ENCODE results near the gene PRMT1. TPM values are rescaled to one million over a fixed set of nuclear protein-coding genes. Genes with fewer than 3 reads are reported as not detected.

The PRMT1 gene
- total and polyA plus RNA-seq, 9 of the 15 experiments (the other 6 are each of a cell fraction or from before 2014, with no cell fraction given) = 13.3 to 464 (median 326) TPM

DNA sequence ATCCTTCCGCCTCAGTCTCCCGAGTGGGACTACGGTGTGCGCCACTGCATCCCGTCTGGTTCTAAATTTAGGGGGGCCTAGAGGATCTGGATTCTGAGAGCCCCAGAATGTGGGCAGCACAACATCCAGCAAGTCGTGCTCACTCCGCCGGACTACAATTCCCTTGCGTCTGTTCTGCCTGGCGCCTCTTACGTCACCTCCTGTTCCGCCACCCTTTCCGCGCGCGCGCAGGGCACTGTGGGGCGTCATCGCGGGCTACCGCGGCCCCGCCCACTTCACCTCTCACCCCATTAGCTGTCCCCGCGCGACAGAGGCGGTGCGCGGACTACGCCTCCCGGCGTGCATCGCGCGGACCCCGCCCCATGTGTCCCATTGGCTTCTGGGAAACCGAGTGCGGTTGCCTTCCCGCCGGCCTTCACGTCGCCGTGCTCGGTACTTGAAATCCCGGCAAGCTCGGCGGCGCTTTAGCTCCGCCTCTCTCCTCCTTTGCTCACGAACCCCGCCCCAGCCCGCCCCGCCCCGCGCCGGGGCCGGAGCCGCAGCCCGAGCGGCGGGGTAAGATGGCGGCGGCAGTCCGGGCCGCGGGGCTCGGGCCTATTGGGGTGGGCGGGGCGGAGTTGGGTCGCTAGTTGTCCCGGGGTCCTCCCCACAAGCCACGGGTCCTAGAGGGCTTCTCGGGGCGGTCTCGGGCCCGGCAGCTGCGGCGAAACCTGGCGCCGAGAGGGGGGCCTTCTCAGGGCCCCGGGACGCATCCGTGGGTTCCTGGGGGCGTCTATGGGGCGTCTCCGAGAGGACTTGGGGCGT is 35.2 kb upstream of the PRMT1 start, which contains the start of gene SCAF1 (continued):
- TF ChIP-seq KDM4B (IDR thresholded peaks at IDR 0.05; ENCODE audit: borderline replicate concordance in 2 of 2, low read depth in 1 of 2) (no peak), ZNF707 (CRISPR knock-in tag; conservative IDR thresholded peaks at IDR 0.05) (no peak), ESRRB (CRISPR knock-in tag; IDR thresholded peaks at IDR 0.05; ENCODE audit: borderline replicate concordance) (no peak), STAG1 (CRISPR knock-in tag; IDR thresholded peaks at IDR 0.05; ENCODE audit: borderline replicate concordance) (no peak), CEBPG (CRISPR knock-in tag; IDR thresholded peaks at IDR 0.05) (peak; percentile 89), CEBPG (tag; conservative IDR thresholded peaks at IDR 0.05 in 1 of 2, IDR thresholded peaks at IDR 0.05 in 1 of 2) (peak; percentile 79 to 93), CXXC5 (CRISPR knock-in tag; IDR thresholded peaks at IDR 0.05) (peak; percentile 100), ZNF24 (IDR thresholded peaks at IDR 0.05) (no peak), NBN (IDR thresholded peaks at IDR 0.05; ENCODE audit: low read depth) (no peak; the same call in 1 of the 2 replicates), ZFP30 (CRISPR knock-in tag; IDR thresholded peaks at IDR 0.05; ENCODE audit: borderline replicate concordance) (no peak), ATF1 (CRISPR knock-in tag; IDR thresholded peaks at IDR 0.05) (peak; percentile 78), ATF1 (tag; IDR thresholded peaks at IDR 0.05) (peak; percentile 99)
- TF ChIP-seq, protein P1, sequence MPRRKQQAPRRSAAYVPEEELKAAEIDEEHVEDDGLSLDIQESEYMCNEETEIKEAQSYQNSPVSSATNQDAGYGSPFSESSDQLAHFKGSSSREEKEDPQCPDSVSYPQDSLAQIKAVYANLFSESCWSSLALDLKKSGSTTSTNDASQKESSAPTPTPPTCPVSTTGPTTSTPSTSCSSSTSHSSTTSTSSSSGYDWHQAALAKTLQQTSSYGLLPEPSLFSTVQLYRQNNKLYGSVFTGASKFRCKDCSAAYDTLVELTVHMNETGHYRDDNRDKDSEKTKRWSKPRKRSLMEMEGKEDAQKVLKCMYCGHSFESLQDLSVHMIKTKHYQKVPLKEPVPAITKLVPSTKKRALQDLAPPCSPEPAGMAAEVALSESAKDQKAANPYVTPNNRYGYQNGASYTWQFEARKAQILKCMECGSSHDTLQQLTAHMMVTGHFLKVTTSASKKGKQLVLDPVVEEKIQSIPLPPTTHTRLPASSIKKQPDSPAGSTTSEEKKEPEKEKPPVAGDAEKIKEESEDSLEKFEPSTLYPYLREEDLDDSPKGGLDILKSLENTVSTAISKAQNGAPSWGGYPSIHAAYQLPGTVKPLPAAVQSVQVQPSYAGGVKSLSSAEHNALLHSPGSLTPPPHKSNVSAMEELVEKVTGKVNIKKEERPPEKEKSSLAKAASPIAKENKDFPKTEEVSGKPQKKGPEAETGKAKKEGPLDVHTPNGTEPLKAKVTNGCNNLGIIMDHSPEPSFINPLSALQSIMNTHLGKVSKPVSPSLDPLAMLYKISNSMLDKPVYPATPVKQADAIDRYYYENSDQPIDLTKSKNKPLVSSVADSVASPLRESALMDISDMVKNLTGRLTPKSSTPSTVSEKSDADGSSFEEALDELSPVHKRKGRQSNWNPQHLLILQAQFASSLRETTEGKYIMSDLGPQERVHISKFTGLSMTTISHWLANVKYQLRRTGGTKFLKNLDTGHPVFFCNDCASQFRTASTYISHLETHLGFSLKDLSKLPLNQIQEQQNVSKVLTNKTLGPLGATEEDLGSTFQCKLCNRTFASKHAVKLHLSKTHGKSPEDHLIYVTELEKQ (CRISPR knock-in tag; IDR thresholded peaks at IDR 0.05) = no peak
